HG02884 (cell line): Measurements from ENCODE around the gene TBC1D10B.

Source experiments
- ATAC-seq: cut with Tn5 transposase; IDR thresholded peaks from one replicate; pipeline ENCODE4 v1.9.1; 2021; ENCODE audit warnings: mild to moderate bottlenecking, moderate library complexity; ENCODE audit not compliant: unreplicated experiment

The TBC1D10B gene

DNA sequence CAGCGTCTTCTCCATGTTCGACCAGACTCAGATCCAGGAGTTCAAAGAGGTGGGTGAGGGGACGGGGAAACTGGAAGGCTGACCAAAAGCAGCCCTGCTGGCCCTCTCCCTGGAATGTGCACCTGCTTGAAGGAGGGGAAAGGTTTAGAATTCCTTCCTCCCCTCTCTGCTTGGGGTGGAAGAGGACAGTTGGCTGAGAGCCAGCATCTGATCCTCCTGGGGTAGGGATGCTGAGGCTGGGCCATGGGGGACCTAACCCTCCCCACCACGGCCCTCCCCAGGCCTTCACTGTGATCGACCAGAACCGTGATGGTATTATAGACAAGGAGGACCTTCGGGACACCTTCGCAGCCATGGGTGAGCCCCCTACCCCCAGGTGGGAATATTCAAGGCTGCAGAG is 5.6 kb upstream of the TBC1D10B start:
- no peak for ATAC-seq

DNA sequence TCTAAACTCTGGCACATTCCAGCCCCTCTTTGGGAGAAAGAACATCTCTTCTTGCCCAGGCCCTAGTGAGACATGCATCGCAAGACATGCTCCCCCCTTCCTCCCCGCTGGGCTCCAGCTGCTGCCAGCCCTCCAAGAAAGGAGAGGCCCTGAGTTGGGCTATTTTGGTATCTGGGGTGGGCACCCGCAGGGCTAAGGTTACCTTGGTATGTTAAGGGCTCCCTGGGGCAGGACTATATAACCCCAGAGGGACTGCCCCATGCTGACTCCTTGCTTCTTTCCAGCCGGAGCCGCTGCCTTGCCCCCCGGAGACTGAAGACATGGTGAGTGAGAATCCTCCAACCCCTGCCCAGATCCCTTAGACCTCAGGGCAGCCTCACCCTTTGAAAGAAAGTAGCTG is 4.2 kb upstream of the TBC1D10B start, which contains the start of gene MYL11:
Gene MYL11 (plus strand): TSS at position 265 of the 400 bp plus-strand sequence. CDS start 56 bp downstream, at position 321.
- ATAC-seq, result no peak

- no peak for ATAC-seq
These were observed 2.4 kb upstream of the TBC1D10B start for GRCh38 chr16:30372725-30373124.

GRCh38 chr16:30372038-30372712 is 1.9 kb upstream of the TBC1D10B start:
- ATAC-seq, result no peak

DNA sequence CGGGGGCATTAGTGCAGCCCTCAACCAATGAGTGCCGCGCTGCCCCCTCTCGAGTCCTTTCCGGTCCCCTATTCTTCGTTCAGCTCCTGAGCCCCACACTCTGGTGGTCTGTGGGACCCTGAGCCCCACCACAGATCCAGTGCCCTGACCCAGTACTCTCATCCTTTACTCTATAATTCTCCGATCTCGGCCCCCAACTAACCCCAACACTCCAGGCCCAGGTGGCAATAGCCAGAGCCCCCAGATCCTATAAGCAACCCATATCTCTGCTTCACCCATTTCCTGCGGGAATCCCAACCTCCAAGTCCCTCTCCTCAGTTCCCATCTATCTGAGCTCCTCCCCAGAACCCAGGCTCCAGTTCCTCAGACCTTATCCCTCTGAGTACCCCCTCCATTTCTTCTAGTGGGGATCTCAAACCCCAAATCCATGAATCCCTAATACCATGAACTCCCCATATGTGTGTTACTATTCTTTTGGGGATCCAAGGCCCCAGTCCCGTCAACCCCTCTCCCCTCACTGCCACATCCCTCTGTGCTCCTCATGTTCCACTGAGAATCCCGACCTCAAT is 1.0 kb upstream of the TBC1D10B start:
- ATAC-seq, result no peak

DNA sequence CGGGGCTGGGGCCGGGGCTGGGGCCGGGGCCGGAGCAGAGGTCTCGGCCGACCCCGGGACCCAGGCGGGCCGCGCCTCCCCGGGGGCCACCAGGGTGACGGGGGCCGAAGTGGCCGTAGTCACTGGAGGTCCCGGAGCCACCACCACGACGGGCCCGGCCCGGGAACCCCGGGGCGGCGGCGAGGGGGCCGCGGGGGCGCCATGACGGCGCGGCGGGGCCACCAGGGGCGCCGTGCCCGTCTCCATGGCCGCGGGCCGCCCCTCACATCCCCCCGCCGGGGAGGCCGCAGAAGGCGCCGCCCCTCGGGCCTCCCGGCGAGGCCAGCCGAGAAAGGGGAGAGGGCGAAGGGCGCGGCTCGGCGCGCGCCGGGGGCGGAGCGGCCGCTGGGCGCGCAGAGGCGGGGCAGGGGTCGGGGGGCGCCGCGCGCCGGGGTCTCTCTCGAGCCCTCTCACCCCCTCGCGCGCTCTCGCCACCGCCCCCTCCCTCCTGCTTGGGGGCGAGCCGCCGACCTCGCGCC is 297 bp downstream of the TBC1D10B start:
- ATAC-seq, result peak; percentile 4

GRCh38 chr16:30369091-30369937 is 980 bp downstream of the TBC1D10B start:
- ATAC-seq, result no peak

DNA sequence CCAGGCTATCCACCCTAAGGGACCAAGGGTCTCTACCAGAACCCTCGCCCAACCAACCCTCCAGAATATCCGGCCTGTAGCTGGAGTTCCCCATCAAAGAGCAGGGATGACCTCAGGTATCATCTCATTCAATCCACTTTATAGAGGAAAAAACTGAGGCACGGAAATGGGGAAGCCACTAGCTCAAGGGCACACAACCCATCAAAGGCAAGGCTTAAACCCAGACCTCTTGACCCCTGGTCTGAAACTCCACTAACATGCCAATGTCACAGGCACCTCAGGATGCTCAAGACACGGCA is 1.6 kb downstream of the TBC1D10B start:
- no peak for ATAC-seq

- ATAC-seq, result no peak
These were observed 2.0 kb downstream of the TBC1D10B start for GRCh38 chr16:30368122-30368791.

DNA sequence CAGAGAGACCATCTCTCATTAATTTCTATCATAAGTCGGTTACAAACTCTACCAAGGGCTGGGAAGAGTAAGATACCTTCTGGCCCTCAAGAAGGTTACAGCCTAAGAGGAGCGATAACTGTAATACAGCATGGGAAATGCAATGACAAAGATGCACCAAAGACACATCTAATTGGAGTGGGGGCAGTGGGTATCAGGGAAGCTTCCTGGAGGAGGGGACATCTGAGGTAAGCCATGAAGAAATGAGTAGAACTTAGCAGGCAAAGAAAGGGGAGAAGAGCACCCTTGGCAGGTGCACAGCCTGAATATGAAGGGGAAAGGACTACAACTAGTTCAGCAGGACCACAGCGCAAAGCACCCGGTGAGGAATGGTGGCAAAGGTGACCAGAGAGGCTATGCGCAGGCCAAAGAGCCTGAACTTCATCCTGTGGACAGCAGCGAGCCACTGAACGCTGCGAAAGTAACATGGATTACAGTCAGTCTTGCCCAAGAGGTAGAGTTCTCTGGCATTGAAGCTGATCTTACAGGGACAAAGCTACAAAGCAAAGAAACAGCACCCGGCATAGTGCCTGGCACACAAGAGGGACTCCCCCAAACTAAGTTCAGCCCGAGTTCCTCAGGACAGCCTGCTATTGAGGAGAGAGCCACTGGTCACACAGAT is 2.8 kb downstream of the TBC1D10B start:
- ATAC-seq, result no peak

DNA sequence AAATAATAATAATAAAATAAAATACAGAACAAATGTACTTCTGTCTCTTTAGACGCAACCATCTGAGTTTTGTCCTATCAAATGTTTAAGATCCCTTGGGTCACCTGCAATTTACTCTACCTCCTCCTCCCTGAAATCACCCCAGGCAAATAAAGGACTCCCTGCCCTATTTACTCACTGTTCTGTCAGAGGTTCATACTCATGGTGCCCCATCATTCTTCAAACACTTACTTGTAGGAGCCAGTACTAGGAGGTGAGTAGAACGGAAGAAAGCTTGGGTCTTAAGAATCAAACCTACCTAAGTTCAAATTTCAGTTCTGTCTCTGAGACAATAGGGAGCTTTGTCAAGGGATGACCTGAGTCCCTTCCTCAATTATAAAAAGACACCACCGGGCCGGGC is 3.8 kb downstream of the TBC1D10B start:
- no peak for ATAC-seq

GRCh38 chr16:30365200-30365599 is 5.1 kb downstream of the TBC1D10B start:
- ATAC-seq, result no peak

DNA sequence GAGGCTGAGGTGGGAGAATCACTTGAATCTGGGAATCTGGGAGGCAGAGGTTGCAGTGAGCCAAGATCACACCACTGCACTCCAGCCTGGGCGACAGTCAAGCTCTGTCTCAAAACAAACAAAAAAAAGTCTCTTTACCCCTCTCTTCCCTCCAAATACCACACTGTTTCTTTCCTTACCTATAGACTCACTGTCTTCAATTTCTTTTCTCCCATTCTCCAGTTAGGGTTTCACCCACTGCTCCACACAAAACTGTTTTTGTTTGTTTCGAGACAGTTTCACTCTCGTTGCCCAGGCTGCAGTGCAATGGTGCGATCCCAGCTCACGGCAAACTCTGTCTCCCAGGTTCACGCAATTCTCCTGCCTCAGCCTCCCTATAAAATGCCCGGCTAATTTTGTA is 9.1 kb downstream of the TBC1D10B start:
- ATAC-seq, result no peak

- no peak for ATAC-seq
These were observed 10.5 kb downstream of the TBC1D10B start for GRCh38 chr16:30359871-30360170.

DNA sequence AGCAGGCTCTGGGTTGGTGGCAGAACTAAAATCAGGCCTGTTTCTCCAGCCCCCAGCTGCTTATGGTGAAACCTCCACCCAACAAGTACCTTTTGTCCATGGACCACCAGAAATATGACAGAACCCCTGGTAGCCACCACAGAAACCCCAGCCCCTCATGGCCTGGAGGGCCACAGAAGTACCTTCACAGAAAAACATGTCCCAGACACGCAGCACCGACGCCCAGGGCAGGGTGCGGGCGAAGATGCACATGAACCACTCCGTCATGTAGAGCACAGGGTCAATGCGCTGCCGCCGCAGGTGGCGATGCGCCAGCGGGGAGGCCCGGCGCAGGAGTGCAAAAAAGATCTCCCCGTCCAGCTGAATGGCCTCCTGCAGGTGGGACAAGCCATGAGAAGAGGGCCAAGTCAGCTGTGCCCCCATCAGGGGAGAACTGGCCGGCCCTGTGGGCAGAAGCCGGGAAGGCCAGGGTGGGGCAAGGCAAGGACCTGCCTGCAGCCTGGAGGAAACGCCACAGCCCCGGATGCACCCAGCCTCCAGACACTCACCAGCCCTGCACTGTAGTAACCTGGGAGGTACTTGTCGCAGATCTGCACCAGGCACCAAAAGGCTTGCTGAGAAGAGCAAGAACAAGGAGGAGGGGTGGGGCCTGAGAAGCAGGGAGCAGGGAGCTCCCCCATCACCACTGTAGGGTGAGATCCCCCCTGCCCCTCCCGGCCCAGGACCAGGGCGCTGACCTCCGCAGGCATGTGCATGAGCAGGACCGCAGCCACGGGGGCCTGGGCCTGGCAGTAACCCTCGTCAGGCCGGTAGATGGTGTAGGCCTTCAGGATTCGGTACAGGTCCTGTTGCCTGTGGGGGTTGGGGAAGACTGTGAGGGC is 11.1 kb downstream of the TBC1D10B start:
- ATAC-seq, result no peak

- no peak for ATAC-seq
These were observed 11.7 kb downstream of the TBC1D10B start for GRCh38 chr16:30358577-30358936.

DNA sequence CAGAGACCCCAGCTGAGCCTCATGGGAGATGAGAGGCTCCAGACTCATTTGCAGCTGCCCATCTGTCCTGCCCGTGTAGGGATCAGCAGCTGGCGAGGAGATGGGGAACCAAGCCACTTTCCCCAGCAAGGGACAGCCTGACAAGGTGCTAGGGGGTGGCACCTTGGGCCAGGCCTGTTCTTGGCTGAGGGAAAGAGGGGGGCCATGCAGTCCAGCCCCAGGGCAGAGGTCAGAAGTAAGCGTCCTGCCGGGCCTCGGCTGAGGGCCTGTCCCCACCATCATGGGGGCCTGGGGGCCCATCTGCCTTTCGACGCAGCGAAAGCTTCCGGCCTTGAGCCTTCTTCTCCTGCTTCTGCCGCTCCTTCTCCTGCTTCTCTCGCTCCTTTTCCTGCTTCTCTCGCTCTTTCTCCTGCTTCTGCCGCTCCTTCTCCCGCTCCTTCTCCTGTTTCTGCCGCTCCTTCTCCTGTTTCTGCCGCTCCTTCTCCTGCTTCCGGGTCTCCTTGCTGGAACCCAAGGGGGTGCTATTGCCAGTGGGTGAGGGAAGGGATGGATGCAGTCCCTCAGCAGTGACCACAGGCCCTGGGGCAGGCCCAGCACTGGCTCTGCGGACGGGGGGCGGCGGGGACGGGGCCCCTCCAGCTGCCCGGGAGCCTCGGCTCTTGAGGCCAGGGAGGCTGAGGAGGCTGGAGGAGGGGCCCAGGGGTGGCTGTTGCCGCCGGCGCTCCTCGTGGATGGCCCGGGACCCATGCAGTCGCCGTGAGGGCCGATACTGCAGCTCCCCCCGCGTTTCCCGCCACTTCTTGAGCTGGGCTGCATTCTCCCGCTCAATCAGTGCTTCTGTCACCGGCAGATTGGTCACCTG is 12.3 kb downstream of the TBC1D10B start:
- ATAC-seq, result no peak

- no peak for ATAC-seq
These were observed 13.1 kb downstream of the TBC1D10B start for GRCh38 chr16:30357085-30357714.
